ENCODE measurements around the gene GATD1.

GRCh38 chr11:791658-792534, 14.6 kb upstream of the GATD1 start:
- no peak for TF ChIP-seq OSR1 (CRISPR knock-in tag; IDR thresholded peaks at IDR 0.05)
- TF ChIP-seq, protein P1, sequence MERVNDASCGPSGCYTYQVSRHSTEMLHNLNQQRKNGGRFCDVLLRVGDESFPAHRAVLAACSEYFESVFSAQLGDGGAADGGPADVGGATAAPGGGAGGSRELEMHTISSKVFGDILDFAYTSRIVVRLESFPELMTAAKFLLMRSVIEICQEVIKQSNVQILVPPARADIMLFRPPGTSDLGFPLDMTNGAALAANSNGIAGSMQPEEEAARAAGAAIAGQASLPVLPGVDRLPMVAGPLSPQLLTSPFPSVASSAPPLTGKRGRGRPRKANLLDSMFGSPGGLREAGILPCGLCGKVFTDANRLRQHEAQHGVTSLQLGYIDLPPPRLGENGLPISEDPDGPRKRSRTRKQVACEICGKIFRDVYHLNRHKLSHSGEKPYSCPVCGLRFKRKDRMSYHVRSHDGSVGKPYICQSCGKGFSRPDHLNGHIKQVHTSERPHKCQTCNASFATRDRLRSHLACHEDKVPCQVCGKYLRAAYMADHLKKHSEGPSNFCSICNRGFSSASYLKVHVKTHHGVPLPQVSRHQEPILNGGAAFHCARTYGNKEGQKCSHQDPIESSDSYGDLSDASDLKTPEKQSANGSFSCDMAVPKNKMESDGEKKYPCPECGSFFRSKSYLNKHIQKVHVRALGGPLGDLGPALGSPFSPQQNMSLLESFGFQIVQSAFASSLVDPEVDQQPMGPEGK (CRISPR knock-in tag; IDR thresholded peaks at IDR 0.05; ENCODE audit: borderline replicate concordance) = no peak
- TF ChIP-seq ARNTL (CRISPR knock-in tag; IDR thresholded peaks at IDR 0.05; ENCODE audit: borderline replicate concordance, low read depth) = no peak
- TF ChIP-seq SNAI2 (CRISPR knock-in tag; IDR thresholded peaks at IDR 0.05) = no peak
- no peak for TF ChIP-seq CREB5 (CRISPR knock-in tag; IDR thresholded peaks at IDR 0.05; ENCODE audit: low read depth)
- no peak for TF ChIP-seq ZC3H10 (CRISPR knock-in tag; IDR thresholded peaks at IDR 0.05)
- no peak for TF ChIP-seq ZFP3 (CRISPR knock-in tag; IDR thresholded peaks at IDR 0.05)

All from SK-N-SH treated with all-trans-retinoic acid at 6 μM for 48 hours (cell line).